ENCODE results near the gene HS1BP3. TPM values are rescaled to one million over a fixed set of nuclear protein-coding genes. Genes with fewer than 3 reads are reported as not detected.
A peak's percentile ranks its signal among the peaks of the same experiment; 100 is the strongest.

Gene HS1BP3
- polyA plus RNA-seq, 1 donor, result 30.7 TPM

GRCh38 chr2:20626698-20627513 is 24.0 kb downstream of the HS1BP3 start:
- DNase-seq, result no peak
- peaks cover 55% of the 10 kb centered on the region for H3K36me3 ChIP-seq (ENCODE audit: control insufficient read depth, insufficient read depth, low read length)
- H3K9me3 ChIP-seq (ENCODE audit: control insufficient read depth, low read depth, low read length), result no peaks in the 10 kb centered on the region
- 92% methylated on average over 5 of the region's 20 CpGs for WGBS (ENCODE audit: insufficient coverage, low lambda C conversion rate)
- peaks cover 8% of the 10 kb centered on the region for H3K4me1 ChIP-seq (ENCODE audit: control insufficient read depth, insufficient read depth, low read length)
- no peak overlapping the region for H3K27ac ChIP-seq (ENCODE audit: low read length)
- H3K27me3 ChIP-seq (ENCODE audit: control insufficient read depth, insufficient read depth, low read length), result no peaks in the 10 kb centered on the region
- H3K4me3 ChIP-seq (ENCODE audit: low read length), result no peak overlapping the region

GRCh38 chr2:20626392-20626697 is 24.6 kb downstream of the HS1BP3 start:
- H3K27me3 ChIP-seq (ENCODE audit: control insufficient read depth, insufficient read depth, low read length), result no peaks in the 10 kb centered on the region
- peaks cover 61% of the 10 kb centered on the region for H3K36me3 ChIP-seq (ENCODE audit: control insufficient read depth, insufficient read depth, low read length)
- DNase-seq, result no peak
- peaks cover 8% of the 10 kb centered on the region for H3K4me1 ChIP-seq (ENCODE audit: control insufficient read depth, insufficient read depth, low read length)
- no peak overlapping the region for H3K4me3 ChIP-seq (ENCODE audit: low read length)
- H3K27ac ChIP-seq (ENCODE audit: low read length), result peak overlapping the region; percentile 10
- H3K9me3 ChIP-seq (ENCODE audit: control insufficient read depth, low read depth, low read length), result no peaks in the 10 kb centered on the region
- whole genome bisulfite sequencing (ENCODE audit: insufficient coverage, low lambda C conversion rate), result no CpG with 5 or more reads among the region's 2 CpGs

GRCh38 chr2:20625491-20626391 is 25.2 kb downstream of the HS1BP3 start:
- Histone ChIP-seq H3K36me3 (ENCODE audit: control insufficient read depth, insufficient read depth, low read length) (peaks cover 64% of the 10 kb centered on the region), H3K27ac (ENCODE audit: low read length) (peak overlapping the region; percentile 45), H3K27me3 (ENCODE audit: control insufficient read depth, insufficient read depth, low read length) (no peaks in the 10 kb centered on the region), H3K9me3 (ENCODE audit: control insufficient read depth, low read depth, low read length) (no peaks in the 10 kb centered on the region), H3K4me1 (ENCODE audit: control insufficient read depth, insufficient read depth, low read length) (peaks cover 8% of the 10 kb centered on the region), H3K4me3 (ENCODE audit: low read length) (no peak overlapping the region)
- WGBS (ENCODE audit: insufficient coverage, low lambda C conversion rate), result 100% methylated on average over 1 of the region's 19 CpGs
- DNase-seq, result no peak

- no peaks in the 10 kb centered on the region for H3K27me3 ChIP-seq (ENCODE audit: control insufficient read depth, insufficient read depth, low read length)
- H3K36me3 ChIP-seq (ENCODE audit: control insufficient read depth, insufficient read depth, low read length), result peaks cover 70% of the 10 kb centered on the region
- peaks cover 8% of the 10 kb centered on the region for H3K4me1 ChIP-seq (ENCODE audit: control insufficient read depth, insufficient read depth, low read length)
- WGBS (ENCODE audit: insufficient coverage, low lambda C conversion rate), result no CpG with 5 or more reads among the region's 11 CpGs
- no peaks in the 10 kb centered on the region for H3K9me3 ChIP-seq (ENCODE audit: control insufficient read depth, low read depth, low read length)
- peak overlapping the region; percentile 45 for H3K27ac ChIP-seq (ENCODE audit: low read length)
- no peak for DNase-seq
- H3K4me3 ChIP-seq (ENCODE audit: low read length), result no peak overlapping the region
Observed at GRCh38 chr2:20624884-20625485, 25.9 kb downstream of the HS1BP3 start.

GRCh38 chr2:20624156-20624883 is 26.6 kb downstream of the HS1BP3 start:
- Histone ChIP-seq H3K27me3 (ENCODE audit: control insufficient read depth, insufficient read depth, low read length) (no peaks in the 10 kb centered on the region), H3K36me3 (ENCODE audit: control insufficient read depth, insufficient read depth, low read length) (peaks cover 68% of the 10 kb centered on the region), H3K27ac (ENCODE audit: low read length) (no peak overlapping the region), H3K4me3 (ENCODE audit: low read length) (no peak overlapping the region), H3K9me3 (ENCODE audit: control insufficient read depth, low read depth, low read length) (no peaks in the 10 kb centered on the region), H3K4me1 (ENCODE audit: control insufficient read depth, insufficient read depth, low read length) (peaks cover 9% of the 10 kb centered on the region)
- no CpG with 5 or more reads among the region's 20 CpGs for WGBS (ENCODE audit: insufficient coverage, low lambda C conversion rate)
- DNase-seq, result no peak

- no peak for DNase-seq
- H3K4me3 ChIP-seq (ENCODE audit: low read length), result no peak overlapping the region
- H3K4me1 ChIP-seq (ENCODE audit: control insufficient read depth, insufficient read depth, low read length), result peaks cover 15% of the 10 kb centered on the region
- no peaks in the 10 kb centered on the region for H3K27me3 ChIP-seq (ENCODE audit: control insufficient read depth, insufficient read depth, low read length)
- H3K36me3 ChIP-seq (ENCODE audit: control insufficient read depth, insufficient read depth, low read length), result peaks cover 71% of the 10 kb centered on the region
- no CpG with 5 or more reads among the region's 7 CpGs for WGBS (ENCODE audit: insufficient coverage, low lambda C conversion rate)
- no peak overlapping the region for H3K27ac ChIP-seq (ENCODE audit: low read length)
- H3K9me3 ChIP-seq (ENCODE audit: control insufficient read depth, low read depth, low read length), result no peaks in the 10 kb centered on the region
Observed at GRCh38 chr2:20623741-20624155, 27.1 kb downstream of the HS1BP3 start.

GRCh38 chr2:20623241-20623640 is 27.7 kb downstream of the HS1BP3 start:
- Histone ChIP-seq H3K27ac (ENCODE audit: low read length) (peak overlapping the region; percentile 5), H3K9me3 (ENCODE audit: control insufficient read depth, low read depth, low read length) (no peaks in the 10 kb centered on the region), H3K4me1 (ENCODE audit: control insufficient read depth, insufficient read depth, low read length) (peaks cover 20% of the 10 kb centered on the region), H3K27me3 (ENCODE audit: control insufficient read depth, insufficient read depth, low read length) (no peaks in the 10 kb centered on the region), H3K36me3 (ENCODE audit: control insufficient read depth, insufficient read depth, low read length) (peaks cover 72% of the 10 kb centered on the region), H3K4me3 (ENCODE audit: low read length) (no peak overlapping the region)
- peak in 1 of 2 donors; percentile 53 for DNase-seq
- WGBS (ENCODE audit: insufficient coverage, low lambda C conversion rate), result no CpG with 5 or more reads among the region's 10 CpGs

- no peak for DNase-seq
- peaks cover 25% of the 10 kb centered on the region for H3K4me1 ChIP-seq (ENCODE audit: control insufficient read depth, insufficient read depth, low read length)
- H3K9me3 ChIP-seq (ENCODE audit: control insufficient read depth, low read depth, low read length), result no peaks in the 10 kb centered on the region
- peaks cover 72% of the 10 kb centered on the region for H3K36me3 ChIP-seq (ENCODE audit: control insufficient read depth, insufficient read depth, low read length)
- WGBS (ENCODE audit: insufficient coverage, low lambda C conversion rate), result 100% methylated on average over 1 of the region's 10 CpGs
- H3K4me3 ChIP-seq (ENCODE audit: low read length), result no peak overlapping the region
- H3K27me3 ChIP-seq (ENCODE audit: control insufficient read depth, insufficient read depth, low read length), result no peaks in the 10 kb centered on the region
- peak overlapping the region; percentile 5 for H3K27ac ChIP-seq (ENCODE audit: low read length)
Observed at GRCh38 chr2:20622731-20623130, 28.2 kb downstream of the HS1BP3 start.

- peaks cover 72% of the 10 kb centered on the region for H3K36me3 ChIP-seq (ENCODE audit: control insufficient read depth, insufficient read depth, low read length)
- peaks cover 29% of the 10 kb centered on the region for H3K4me1 ChIP-seq (ENCODE audit: control insufficient read depth, insufficient read depth, low read length)
- WGBS (ENCODE audit: insufficient coverage, low lambda C conversion rate), result no CpG with 5 or more reads among the region's 11 CpGs
- no peaks in the 10 kb centered on the region for H3K27me3 ChIP-seq (ENCODE audit: control insufficient read depth, insufficient read depth, low read length)
- no peak for DNase-seq
- no peaks in the 10 kb centered on the region for H3K9me3 ChIP-seq (ENCODE audit: control insufficient read depth, low read depth, low read length)
- no peak overlapping the region for H3K4me3 ChIP-seq (ENCODE audit: low read length)
- no peak overlapping the region for H3K27ac ChIP-seq (ENCODE audit: low read length)
Observed at GRCh38 chr2:20622296-20622686, 28.6 kb downstream of the HS1BP3 start.

Measured in large intestine (tissue), 3 donors.